ENCODE results near the gene CSGALNACT2.

- TF ChIP-seq CTCF (IDR thresholded peaks at IDR 0.05) (no peak), POLR2AphosphoS5 (IDR thresholded peaks at IDR 0.05; ENCODE audit: low read depth, low read length) (no peak)
Measured at GRCh38 chr10:43217563-43218205, 79.4 kb downstream of the CSGALNACT2 start.

All from Panc1 (cell line).